RPMI8226 (cell line): Measurements from ENCODE around the gene SMR3A.

Experiments used
- DNase-seq: peaks from one replicate; pipeline ENCODE4 v3.0.0-alpha.2; 2015

The SMR3A gene

DNA sequence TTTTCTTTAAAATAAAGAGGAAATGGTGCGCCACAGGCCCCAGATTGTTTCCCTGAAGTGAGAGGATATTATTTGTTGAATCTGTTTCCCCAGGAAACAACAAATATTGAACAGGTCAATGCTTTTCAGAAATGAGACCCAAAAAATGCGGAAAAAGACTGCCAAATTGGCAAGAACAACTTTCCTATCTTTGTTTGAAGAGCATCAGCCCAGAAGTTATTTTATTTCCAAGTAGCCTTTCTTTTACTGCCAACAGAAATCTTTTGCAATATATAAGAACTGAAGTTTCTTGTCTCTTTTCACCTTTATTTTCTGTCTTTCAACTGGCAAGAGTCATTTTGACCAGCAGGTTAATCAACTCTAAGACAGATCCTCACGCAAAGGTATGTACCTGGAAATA is at the start of gene SMR3A:
TSS of gene SMR3A (plus strand) at position 301 of the 400 bp plus-strand sequence. CDS start 1,356 bp downstream, outside the sequence.
- no peak for DNase-seq

DNA sequence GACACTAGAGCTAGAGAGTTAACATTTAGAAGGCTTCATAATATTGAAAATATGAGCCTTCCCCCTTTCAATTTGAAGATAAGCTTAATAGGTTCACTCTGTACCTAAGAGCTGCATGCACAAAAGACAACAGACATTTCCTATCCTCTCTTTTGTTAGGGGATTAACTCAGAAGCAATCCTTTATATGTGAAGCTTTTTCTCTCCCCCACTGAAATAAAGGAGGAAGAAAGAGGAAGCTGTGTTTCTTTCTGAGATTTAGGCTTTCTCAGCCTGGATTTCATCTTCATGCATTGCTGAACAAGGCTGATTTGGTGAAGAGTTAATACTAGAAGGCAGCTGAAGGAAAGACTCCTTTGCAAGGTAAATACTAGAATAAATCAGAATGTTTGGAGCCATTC is 46.8 kb upstream of the SMR3A start:
- no peak for DNase-seq

DNA sequence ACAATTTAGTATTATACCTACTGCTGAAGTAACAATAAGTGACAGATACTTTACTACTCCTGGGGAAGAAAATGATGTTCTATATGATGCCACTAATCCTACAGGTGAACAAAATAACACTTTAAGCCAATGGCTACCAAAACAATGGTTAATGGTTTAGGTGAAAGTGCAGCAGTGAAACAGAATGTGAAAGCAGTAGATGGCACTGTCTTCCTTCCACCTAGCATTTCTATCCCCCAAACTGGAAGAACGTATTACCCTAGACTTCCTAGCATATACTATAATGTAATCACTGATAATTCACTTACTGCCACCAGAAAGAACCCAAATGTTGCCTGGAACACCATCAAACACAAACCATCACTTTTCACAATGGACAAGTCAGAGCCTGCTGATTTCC is 44.6 kb upstream of the SMR3A start:
- DNase-seq = no peak

DNA sequence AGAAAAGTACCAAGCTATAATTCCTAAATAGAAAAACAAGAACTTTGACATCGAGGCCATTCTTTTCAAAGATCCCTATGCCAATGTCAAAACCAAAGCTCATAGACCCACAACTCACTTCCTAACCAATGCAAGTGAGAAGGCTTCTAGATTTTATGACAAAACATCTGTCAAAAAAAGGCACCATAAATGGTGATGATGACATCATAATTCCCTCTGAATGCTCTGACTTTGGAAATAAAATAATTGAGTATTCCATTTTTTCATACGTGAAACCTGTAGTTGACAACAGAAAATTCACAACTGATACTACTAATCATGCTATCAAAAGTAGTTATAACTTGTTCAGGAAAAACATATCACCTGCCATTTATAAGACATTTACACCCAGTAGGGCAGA is 34.5 kb upstream of the SMR3A start:
- no peak for DNase-seq

DNA sequence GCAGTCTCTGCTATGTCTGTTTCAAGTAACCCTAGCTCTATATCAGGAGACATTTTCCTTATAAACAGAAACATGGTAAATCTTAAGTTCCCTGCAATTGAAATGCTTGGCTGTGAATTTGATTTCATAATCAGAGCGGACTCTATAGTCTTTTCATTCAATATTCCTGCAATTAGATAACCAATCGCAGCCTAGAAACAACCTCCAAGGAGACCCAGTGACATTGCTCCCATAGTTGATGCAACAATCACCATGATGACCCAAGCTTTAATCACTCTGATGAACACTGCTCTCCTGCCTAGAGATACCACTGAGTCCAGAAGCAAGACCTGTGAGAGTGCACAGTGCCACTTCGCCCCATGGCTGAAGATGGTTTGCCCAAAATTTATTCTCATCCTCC is 25.9 kb upstream of the SMR3A start, which contains the start of gene CABS1:
TSS of gene CABS1 (plus strand) at position 301 of the 400 bp plus-strand sequence. CDS start at position 360, 59 bp downstream.
- DNase-seq = no peak

DNA sequence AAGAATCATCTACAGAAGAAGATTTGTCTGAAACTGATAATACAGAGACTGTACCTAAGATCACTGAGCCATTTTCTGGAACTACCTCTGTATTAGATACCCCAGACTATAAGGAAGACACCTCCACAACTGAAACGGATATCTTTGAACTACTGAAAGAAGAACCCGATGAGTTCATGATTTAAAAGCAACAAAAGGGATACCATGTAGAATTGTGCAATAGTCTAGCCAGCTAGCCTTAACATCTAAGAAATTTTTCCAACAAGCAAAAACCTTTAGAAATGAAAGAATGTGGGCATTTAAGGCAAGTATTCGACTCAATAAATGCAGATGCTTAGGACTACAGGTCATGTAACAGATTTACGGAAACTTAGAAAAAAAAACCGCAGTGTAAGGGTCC is 24.5 kb upstream of the SMR3A start:
- DNase-seq = no peak

DNA sequence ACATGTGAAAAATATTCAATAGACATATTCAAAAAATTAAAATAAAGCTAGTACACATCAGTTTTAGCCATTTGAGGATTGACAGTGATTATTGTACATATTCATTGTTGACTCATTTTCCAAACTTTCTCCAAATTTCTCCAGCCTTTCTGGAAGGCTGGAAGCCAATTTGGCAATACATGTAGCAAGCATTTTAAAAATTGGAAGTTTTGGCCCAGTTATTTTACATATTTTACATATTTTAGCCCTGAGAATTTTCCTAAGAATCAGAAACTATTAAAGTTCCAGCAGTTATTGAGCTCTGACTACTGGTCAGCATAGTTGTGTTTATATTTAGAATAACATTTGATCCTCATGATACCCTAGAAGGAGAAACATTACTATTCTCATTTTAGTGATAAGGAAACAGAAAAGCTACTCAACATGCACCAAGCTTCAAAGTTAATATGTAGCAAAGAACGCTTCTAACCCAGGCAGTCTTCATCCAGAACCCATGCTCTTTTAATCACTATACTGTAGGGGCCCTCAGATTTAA is 22.6 kb upstream of the SMR3A start:
- DNase-seq = no peak

DNA sequence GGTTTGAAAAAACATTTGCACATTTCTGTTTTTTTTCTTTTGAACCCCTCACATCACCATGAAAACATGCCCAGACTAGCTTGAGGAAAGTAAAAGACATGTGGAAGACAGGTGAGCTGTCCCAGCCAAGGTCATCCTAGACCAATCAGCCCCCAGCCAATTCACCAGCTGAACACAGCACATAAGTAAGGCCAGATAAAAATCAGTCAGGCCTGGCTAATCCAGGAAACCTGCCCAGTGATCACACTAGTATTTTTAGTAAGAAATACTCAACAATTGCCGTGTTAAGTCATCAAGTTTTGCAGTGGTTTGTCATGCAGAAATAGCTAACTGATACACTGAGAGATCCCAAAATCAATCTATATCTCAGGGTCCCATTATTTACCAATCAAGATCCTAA is 4.4 kb upstream of the SMR3A start:
- no peak for DNase-seq

DNA sequence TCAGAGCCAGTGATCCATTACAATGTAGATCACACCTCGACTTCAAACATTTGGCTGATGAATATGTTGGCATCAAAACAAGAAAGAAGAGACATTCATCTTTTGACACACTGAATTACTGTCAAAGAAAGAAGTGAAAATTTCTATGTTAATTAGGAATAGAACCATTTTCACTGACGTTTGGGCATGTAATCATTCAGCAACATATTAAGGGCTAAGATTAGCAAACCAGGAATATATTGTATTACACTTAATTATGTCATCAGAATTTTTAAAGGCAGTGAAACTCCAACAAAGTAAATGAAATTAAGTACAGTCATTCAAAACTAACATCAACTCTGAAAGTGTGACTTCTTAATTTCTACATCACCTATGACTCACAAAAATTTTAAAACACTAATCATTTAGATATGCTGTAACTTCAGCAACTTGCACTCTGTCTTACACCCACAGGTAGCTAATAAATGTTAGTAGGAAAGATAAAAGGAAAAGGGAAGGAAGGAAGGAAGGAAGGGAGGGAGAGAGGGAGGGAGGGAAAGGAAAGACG is 1.4 kb upstream of the SMR3A start:
- no peak for DNase-seq

DNA sequence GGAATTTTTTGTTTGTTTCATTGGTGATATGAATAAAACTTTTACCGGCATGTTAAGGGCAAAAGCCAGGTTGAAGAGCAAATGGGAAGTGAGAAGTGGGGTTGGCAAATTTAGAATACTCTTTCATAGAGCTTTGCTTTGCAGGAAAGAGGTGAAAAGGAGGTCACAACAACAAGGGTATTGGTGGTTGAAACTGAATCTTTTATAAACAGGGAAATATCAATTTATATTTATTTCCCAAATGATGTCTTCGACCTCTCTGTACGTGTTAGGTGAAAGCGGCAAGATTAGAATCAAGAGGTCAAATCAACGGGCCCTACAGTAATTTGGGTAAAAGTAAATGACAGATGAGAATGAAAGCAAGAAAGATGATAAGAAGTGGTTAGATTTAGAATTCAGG is 3.4 kb downstream of the SMR3A start:
- peak; percentile 55 for DNase-seq

DNA sequence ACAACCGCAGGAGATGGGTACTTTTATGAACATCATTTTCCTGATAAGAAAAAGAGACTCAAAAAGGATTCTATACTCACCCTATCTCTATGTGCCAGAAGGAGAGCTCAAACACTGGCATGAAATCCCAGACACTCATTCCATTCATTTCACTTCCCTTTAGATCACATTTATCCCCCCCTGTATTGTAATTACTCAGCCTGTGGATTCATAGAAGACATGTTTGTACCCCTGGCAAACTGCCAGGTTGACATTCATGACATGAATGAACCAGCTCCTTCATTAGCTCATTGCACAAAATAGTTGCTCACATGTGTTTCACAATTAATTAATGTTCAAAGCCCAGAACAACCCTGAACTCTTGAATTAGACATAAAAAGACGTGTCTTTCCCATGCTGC is 4.9 kb downstream of the SMR3A start:
- DNase-seq = peak; percentile 41

DNA sequence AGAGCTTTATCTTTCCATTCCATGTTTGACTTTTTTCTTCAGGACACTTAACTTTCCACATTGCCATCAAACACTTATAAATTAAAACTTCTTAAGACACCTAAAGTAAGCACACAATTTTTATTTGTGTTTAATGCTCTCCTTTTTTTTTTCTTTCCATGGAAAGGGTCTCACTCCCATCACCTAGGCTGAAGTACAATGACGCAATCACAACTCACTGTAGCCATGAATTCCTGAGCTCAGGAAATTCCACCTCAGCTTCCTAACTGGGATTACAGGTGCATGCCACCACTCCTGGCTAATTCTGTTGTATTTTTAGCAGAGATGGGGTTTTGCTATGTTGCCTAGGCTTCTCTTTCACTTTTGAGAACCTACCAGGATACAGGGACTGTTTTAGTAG is 7.3 kb downstream of the SMR3A start:
- no peak for DNase-seq

DNA sequence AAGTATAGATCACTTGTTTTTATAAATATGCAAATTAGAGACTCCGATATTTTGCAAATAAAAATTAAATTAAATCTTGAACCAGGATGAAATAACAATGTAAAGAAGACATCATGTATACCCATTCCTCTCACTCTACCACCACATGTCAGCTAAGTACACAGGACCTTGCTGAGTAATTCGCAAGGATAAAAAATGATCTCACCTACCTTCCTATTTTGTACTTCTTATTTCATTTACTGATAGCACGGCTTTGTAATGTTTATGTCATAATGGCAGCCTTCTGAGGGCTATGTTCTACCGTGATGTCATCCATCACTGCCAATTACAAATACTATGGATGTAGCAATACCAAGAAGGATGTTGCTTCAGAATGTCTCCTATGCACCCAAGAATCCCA is 11.4 kb downstream of the SMR3A start:
- DNase-seq = no peak

DNA sequence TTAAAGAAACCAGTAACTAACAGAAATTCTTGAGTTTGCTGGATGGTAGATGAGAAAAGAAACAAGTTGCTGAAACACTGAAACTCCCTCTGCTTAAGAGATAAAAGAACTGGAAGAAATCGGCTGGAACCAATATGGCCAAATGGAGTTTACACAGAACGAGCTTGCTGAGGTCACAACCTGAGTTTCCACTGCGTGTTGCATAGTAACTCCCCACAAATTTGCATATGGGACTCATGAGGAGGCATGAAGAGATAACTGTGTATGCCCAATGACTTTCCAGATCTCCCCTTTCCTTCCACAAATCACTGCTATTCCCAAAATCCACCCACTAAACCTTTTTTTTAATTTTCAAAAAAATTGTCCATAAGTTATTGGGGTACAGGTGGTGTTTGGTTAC is 12.2 kb downstream of the SMR3A start:
- DNase-seq = no peak

DNA sequence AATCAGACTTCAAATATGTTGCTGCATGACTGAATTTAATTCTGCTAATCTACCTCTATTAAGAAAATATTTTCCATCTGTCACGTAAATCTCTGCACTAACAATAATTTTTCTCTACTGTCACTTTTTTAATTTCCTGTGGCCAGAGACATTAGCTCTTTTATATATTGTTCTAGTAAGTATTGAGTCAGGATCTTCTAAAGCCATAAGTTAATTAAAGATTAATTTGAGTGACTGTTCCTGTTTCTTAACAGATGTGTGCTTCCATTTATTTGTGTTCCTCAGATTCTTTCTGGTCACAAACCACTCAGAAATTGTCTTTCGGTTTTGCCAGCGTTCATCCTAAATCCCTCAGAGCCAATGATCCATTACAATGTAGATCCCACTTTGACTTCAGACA is 20.0 kb downstream of the SMR3A start:
- DNase-seq = no peak

DNA sequence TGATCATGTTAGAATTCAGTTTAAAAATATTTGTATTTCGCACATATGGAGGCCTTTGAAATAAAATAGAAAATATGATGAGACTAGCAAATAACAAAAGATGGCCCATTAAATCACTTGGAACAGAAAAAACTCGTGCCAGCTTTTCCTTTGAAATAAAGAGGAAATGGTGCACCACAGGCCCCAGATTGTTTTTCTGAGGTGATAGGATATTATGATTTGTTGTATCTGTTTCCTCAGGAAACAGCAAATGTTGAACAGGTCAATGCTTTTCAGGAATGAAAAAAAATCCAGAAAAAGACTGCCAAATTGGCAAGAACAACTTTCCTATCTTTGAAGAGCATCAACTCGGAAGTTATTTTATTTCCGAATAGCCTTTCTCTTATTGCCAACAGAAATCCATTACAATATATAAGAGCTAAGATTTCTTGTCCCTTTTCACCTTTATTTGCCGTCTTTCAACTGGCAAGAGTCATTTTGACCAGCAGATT is 22.2 kb downstream of the SMR3A start, which contains the start of gene SMR3B:
TSS of gene SMR3B (plus strand) at position 441 of the 491 bp plus-strand sequence. CDS start 1,380 bp downstream, outside the sequence.
- no peak for DNase-seq

DNA sequence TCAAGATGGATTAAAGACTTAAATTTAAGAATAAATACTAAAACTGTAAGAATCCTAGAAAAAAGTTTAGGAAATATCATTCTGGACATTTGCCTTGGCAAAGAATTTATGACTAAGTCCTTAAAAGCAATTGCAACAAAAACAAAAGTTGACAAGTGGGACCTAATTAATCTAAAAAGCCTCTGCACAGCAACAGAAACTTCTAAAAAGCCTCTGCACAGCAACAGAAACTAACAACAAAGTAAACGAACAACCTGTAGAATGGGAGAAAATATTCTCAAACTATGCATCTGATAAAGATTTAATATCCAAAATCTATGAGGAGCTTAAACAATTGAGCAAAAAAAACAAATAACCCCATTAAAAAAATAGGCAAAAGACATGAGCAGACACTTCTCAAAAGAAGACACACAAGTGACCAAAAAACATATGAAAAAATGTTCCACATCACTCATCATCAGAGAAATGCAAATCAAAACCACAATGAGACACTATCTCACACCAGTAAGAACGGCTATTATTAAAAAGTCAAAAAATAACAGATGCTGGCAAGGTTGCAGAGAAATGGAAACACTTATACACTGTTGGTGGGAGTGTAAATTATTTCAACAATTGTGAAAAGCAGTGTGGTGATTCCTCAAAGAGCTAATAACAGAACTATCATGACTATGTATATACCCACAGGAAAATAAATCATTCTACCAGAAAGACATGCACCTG is 31.7 kb downstream of the SMR3A start:
- DNase-seq = no peak

DNA sequence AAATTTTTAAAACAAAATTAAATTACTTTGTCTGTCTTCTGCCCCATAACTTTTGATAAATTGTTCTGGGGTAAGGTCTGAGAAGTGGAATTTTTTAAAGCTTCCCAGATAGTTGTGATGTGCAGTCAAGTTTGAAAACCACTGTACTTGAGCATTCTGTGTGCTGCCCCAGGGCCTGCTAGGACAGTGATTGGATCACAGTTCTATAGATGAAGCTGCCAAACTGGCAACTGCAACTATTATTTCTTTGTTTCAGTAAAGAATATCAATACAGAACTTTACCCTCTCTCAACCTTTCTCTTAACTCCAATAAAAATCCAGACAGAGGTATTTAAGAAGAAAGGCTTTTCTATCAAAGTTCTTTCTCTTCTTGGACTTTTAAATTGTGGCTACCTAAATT is 37.0 kb downstream of the SMR3A start, which contains the start of gene OPRPN:
TSS of gene OPRPN (plus strand) at position 361 of the 400 bp plus-strand sequence. CDS start 1,346 bp downstream, outside the sequence.
- DNase-seq = no peak

DNA sequence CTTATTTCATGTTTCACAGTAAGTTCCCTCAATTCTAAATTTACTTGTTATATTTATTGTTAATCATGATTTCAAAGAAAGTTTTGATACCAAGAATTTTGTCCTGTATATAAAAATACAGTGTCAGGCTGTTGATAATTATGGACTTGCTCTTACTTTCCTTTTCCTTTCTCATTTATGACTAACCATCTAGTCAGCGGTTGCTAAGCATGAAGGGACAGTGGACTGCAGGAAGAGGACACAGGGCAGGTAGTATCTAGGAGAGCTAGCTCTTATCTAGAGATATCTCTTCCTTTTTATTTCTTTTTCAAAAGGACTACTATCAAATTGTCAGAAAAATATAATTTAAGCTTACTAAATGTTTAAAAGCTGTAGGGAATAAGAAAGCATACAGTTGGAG is 38.8 kb downstream of the SMR3A start:
- DNase-seq = no peak

DNA sequence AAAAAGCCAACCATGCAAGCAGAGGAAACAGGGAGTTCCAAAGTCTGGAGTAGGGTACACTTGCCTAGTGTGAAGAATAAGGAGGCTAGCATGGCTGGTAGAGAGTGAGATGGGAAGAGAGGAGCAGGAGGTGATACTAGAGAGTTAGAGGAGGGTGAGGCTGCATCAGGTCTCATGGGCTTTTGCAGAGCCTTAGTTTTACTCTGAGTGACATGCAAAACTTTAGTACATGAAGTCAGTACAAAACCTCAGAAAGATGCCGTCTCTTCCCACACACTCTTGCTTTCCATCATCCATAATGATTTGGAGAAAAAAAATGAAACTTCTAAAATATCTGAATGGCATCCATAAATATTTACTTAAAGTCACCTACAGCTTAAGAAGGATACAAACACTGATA is 42.2 kb downstream of the SMR3A start:
- no peak for DNase-seq

DNA sequence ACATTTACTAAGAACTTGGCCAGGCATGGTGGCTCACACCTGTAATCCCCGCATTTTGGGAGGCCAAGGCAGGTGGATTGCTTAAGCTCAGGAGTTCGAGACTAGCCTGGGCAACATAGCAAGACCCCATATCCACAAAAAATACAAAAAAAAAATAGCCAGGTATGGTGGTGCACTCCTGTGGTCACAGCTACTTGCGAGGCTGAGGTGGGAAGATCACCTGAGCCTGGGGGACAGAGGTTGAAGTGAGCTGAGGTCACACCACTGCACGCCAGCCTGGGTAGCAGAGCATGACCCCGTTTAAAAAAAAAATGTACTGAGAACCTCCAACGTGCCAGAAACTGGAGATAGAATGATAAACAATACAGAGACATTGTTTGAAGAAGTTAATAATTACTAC is 45.2 kb downstream of the SMR3A start:
- DNase-seq = no peak
